HG03039 (cell line): ENCODE data around the gene SH3BP4.

Experiments
- ATAC-seq: cut with Tn5 transposase; IDR thresholded peaks from one replicate; pipeline ENCODE4 v1.9.1; 2021; ENCODE audit warnings: mild to moderate bottlenecking, moderate library complexity; ENCODE audit not compliant: unreplicated experiment

The SH3BP4 gene

DNA sequence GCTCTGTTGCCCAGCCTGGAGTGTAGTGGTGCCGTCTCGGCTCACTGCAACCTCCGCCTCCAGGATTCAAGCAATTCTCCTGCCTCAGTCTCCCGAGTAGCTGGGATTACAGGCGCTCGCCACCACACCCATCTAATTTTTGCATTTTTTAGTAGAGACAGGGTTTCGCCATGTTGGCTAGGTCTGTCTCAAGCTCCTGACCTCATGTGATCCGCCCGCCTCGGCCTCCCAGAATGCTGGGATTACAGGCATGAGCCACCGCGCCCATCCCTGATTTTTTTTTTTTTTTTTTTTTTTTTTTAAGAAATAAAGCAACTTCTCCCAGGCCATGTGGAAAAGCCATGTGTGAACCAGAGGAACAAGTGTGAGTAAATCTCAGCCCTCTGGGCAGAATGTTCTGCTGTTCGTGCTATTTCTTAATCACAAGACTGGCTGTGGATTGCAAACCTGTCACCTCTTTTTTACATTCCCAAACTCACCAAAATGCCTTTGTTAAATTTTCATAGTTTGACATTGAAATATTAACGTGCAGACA, 6.4 kb upstream of the SH3BP4 start:
- no peak for ATAC-seq

DNA sequence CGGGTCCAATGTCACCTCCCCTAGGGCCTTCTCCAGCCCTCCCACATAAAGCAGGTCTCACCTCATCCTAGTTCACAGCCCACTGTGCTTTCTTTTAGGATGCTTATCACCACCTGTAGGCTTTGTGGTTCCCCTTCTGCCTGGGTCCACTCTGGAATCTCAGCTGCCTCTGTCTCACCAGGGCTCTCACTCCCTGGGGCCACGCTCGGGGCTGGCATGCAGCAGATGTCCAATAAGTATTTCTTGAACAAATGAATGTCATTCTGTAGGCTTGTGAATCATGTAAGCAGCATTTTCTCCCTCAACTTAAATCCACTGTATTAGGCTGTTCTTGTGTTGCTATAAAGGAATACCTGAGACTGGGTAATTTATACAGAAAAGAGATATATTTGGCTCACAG, 4.3 kb upstream of the SH3BP4 start:
- ATAC-seq = no peak

DNA sequence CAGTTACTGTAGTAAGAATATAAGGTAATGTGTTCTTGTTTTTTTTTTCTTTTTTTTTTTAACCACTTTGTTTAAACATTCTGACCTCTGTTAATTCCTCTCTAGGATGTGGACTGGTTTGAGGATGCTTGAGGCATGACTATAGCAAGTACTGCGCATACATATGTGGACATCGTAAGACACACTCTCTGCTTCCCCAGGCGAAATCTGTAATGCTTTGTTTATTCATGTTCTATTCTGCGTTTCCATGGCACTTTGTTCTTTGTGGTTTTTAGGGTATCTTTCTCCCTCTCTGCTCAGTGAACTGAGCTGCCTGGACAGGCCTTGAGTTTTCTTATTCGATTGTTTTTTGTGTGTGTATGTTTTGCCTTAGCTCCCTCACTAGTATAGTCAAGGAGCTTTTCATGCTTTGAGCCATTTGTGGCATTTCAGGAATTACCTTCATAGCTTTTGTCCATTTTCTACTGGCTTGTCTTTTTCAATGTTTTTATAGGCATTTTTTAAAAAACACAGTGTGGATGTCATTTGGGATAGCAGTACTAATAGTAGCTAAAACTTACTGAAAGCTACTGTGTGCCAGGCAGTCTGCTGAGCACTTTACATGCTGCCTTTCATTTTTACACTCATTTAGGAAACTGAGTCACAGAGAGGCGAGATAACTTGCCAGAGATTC, 1.9 kb upstream of the SH3BP4 start:
- ATAC-seq = no peak

DNA sequence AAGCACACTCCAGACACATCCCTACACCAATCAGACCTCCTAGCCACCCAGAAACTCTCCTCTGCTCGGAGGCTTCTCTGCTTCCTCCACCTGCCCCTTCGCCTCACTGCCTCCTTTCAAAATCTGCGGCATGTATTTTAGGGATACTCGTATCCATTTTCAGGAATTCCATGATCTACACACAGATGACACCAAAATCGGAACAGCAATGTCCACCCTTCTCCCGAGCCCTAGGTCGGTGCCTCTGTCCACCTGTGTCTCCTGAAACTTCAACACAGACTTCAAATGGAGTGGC, 1.4 kb upstream of the SH3BP4 start:
- ATAC-seq = no peak

DNA sequence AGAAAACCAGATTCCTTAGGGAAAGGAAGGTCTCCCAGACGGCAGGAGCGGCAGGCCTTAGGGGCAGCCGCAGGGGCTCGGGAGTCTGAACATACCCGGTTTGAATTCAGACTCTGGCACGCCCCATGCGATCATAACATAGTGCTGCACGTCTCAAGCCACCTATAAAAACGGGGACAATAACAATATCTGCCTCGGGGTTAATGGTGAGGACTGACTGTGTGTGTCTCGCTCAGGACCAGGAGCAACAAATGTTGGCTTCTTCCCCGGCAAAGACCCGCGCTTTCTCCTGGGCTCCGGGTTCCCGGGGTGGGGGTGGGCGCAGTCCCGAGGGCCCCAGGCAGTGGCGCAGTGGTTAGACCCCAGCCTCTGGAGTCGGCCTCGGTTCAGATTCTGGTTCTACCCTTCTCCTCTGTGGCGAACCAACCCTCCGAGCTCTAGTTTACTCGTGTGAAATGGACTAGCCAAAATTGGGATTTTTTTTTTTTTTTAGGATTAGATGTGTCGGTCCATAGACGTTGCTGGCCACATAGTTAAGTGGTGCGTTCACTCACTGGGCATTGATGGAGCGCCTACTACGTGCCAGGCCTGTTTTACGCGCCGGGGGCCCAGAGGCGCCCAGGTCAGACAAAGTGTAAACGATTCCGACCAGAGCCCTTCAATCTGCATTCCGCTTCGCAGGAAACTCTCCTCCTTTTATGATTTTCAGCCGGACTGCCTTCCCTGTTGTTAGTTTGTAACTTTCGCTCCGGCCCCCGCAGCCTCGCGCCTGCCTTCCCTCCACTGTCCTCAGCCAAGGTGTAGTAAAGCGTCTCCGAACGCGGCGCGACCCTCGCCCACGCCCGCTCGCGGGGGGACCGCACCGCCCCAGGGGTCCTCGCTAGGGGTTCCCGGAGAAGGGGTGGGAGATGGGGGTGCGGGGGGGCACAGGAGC, 820 bp upstream of the SH3BP4 start:
- no peak for ATAC-seq

DNA sequence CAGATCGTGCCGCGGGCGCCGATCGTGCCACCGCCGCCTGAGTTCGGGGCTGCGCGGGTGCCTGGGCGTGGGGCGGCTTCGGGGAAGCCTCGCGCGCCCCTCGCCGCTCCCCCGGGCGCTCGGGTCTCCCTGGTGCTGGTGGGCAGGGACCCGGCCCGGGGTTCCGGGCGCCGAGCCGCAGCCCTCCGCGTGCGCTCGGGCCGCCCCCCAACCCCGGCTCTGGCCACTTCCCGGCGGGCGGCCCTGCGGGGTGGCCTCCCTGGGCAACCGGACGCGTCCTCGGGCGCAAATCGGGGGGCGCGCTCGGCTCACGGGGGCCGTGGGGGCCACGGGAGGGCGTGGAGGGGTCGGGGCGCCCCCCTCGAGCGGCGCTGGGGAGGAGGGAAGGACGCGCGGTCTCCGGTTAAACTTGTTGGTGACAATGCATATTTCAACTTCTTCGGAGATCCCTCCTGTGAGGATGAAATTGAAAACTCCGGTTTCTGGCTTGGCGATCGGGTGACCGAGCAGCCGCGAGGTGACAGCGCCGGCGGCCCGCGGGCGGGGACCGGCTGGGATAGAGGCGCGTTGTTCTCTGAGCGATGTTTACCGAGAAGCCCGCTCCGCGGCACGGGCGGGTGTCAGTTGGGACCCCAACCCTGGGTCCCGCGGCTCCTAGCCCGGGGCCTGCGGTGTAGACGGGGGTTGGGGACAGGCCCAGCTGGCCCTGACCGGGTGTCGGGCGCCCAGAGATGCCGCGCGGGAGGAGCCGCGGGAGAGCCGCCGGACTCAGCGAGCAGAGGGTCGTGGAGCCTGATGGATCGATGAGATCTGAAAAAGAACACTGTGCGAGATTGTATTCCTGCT, 676 bp downstream of the SH3BP4 start:
- no peak for ATAC-seq

DNA sequence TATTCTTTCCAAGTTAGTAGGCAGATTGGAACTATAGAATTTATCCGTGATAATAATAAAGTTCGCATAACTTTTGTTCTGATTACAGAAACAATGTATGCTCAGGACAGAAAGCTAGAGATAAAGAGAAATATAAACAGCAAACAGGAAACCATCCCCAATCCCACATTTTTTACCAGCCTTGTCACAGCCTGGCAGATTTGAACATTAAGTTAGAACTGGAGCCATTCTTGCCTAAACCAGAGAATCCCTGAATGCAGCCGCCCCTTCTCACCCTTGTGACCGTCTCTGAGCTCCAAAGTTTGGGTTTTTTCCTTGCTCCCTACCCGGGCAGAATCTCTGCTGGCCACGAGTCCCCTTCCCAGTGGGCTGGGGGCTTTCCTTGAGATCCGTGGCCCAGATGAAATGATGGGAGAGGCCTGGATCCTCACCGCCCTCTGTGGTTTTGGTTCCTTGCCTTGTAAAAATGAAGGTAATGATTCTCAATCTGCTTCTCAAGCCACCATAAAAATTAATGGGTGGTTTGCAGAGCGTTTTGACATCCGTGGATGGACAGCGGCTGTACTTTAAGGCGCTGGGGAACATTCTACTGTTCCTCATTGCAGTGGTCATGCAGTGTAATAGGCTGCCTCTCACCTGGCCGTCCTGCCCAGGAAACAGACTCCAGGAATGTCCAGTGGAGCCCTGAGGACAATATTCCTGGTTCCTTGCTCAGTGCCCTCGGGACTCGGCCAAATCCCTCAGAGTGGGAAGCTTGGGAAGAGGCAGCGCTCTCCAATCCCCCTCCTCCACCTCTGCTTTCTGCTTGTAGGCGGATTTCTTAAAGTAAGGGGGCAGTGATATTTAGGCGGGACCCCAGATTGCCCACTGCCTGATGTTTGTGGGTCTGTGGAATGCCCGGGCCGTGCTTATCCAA, 1.6 kb downstream of the SH3BP4 start:
- no peak for ATAC-seq

DNA sequence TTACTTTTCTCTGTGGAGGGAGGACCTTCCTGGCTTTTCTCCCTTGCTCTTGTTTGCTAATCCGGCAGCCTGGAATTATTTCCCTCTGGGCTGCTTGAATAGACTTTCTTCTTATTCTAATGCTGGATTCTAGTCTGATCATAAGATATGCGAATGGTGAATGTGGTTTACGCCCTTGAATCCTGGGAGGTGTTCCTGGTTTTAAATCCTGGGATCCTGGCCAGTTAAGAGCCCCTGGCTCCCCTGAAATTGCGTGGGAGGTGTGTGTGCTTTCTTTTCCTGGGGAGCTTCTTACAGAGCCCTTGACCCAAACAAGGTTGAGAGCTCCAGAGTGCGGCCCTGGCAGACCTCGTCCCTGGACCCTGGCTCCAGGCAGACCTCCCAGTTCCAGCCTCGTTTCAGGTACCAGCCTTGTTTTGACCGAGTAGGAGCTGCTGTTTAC, 2.8 kb downstream of the SH3BP4 start:
- ATAC-seq = no peak

DNA sequence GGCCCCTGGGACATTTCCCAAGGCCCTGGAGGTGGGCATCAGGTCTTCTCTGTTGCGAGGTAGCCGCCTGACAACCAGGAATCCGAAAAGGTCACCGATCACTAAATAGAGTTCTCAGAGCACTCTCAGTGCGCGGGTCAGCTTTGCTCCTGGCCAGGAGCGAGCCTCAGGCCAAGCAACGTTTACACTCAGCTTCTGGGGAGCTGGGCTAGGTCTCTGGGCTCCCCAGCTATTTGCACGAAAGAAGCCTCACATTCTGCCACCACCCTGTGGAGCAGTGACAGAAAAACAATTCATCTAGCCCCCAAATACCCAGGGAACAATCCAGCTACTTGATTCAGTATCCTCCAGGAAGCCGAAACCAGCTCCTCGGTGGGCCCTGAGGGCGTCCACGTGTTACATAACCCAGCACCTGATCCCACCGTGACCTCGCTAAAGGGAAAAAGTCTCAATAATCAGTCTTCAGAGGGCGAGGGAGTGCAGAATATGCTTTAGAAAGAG, 3.3 kb downstream of the SH3BP4 start:
- no peak for ATAC-seq

DNA sequence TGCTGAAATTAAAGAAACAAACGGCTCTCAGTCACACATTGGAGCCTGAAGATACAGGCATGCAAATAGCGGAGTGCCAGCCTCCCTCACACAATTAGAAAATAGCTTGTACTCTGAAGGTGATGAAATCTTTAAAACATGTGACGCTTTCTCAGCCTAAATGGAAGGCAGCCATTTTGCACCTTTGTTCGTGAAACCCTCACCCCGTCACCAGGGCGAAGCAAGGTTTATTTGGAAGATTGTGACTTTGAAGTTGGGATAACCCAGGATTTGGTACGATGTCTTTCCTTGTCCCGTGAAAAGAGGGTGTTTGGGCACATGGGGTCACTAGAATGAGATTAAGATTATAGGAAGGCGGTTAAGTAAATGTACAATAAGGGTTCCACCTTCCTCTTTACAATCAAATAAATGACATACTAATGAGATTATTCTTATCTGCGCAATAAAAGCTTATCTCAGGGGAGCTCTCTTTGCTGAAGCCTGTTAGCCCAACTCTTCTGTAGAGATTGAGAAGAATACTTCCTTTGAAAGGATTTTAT, 4.2 kb downstream of the SH3BP4 start:
- no peak for ATAC-seq

DNA sequence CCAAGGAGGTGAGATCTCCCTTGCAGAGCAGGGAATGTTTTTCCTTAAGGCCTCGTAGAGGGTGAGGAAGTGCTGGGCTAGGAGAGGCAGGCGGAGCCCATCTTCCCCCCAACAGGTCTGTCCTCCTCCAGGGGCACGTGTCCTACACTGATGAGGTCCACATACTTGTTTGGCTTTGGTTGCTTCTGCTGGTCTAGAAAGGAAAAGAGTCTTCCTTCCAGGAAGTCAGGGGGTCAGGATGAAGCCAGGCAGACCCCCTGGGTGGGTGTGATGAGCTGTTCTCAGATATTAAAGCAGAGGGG, 6.0 kb downstream of the SH3BP4 start:
- no peak for ATAC-seq

DNA sequence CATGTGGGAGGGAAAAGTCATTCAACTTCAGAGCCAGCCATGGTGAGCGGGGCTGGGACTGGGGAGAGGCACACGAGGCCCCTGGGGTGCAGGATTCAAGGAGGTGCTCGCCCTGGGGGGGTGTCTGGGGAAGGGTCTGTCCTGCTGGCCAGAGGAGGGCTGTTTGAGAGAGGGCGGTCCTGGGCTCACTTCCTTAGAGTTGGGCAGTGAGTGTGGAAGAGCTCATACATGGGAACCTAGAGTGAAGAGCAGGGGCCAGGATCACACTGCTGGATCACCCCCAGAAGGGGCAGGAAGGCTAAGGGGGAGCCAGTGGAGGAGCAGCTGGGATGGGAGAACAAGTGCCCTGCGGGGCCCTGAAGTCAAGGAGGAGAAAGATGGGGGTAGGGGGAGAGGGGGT, 6.5 kb downstream of the SH3BP4 start:
- no peak for ATAC-seq

DNA sequence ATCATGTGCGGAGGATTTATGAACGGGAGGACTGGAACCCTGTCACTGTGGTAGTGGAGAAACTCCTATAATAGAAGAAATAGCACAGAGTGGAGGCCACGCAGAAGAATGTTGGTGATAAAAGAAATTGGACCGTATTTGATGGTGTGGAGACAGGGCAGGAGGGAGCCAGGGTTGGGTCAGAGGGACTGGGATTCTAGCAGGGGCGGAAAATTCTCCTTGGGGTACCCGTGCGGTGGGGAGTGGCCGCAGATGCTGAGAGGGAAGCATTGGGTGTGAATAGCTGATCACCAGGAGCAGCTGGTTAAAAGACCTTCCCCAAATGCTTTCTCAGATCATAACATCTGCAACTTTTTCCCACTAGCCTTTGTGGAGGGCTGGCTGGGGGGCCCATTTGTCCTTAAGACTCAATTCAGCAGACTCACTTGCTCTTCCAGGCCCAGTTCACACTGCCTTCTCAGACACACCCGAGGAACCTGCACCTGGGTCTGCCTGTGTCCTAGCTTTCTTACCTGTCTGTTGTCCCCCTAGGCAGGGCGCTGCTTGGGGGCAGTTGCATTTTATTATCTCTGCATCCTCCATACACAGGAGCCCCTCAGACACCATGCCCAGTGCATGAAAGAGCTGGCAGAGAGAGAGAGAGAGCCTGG, 7.1 kb downstream of the SH3BP4 start:
- ATAC-seq = no peak

DNA sequence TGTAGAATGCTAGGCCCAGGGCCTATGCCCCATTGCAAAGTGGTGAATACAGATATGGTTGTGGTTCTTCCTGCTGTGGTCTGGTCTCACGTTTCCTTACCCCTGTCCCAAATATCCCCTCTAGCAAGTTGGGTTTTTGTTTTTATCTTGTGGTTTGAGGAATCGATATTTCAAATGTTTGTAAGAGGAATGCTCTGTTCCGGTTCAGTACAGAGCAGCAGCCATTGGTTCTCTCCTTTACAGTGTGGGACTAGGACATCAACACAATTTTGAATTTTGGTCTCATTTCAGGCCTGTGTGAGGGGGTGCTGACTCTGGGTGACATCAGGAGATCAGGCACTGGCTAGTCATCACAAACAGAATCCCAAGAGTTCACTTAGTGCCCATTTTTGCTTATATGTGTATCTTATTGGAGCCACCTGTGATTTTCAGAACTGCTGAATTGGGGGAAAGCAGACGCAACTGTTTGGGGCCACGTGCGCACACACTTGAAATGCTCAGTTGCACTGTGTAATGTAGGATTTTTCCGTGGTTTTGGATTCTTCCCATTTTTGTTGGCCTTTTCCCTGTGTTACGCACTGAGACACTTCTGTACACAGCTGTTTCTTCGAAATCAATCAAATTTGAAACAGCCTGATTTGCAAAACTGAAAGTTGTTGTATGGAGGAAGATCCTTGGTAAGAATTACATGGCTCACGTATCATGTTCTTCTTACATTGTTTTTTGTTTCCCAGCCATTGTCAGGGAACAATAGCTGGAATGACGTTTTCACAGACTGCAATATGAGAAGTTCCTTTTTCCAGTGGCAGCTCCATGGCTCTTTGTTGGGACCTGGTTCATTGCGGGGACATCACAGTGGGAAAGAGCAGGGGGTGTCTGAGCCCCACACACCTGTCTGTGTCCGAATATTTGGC, 8.6 kb downstream of the SH3BP4 start:
- no peak for ATAC-seq

DNA sequence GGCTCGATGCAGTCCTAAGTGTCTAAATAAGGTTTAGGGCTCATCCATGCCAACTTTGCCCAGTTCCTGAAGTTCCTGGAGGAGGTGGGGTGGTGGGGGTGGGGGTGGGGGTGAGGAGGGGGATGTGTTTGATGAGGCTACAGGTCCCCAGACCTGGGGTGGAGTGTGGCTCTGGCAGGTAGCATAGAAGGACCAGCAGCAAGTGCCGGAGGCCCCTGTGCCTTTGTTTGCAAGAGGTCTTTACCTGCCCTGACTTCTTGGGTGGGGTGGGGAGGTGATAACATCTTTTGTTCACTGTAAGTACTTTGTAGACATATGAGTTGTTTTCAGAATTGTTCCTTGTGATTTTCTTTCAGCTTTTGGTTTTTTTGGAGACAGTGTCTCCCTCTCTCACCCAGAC, 10.0 kb downstream of the SH3BP4 start:
- ATAC-seq = no peak

DNA sequence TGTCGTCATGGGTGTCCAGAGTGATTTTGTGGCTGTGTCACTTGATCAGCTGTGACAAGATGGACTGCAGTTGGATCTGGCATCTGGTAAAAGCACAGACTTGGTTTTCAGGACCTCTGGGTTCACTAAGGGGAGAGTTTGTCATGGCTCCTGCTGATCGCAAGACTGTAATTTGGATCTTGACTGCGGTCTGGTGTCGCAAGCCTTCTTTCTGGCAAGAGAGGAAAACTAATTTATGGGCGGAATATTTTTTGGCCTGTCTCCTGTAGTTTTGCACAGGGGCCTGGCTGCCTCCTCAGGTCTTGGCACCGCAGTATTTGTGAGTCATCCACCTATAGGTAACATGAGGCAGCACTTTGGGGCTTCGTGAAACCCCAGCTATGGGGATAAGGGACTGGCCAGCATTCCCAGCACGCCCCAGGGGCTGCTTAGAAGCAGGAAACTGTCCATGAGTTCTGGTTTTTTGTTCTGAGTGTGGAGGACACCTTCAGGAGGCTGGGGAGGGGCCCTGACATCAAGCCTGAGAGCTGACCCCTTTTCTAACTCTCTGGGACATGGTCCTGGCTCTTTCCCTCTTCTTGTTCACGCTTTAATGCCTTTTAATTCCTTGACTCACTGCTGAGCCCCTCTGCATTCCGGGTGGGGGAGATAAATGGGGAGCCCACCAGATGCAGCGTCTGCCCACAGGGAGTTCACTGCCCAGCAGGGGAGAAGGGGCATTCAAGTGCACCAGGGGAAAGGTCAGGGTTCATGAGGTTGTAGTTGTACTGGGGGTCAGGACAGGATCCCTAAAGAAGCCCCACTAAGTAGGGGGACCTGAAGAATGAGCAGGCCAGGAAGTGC, 12.2 kb downstream of the SH3BP4 start:
- ATAC-seq = no peak

DNA sequence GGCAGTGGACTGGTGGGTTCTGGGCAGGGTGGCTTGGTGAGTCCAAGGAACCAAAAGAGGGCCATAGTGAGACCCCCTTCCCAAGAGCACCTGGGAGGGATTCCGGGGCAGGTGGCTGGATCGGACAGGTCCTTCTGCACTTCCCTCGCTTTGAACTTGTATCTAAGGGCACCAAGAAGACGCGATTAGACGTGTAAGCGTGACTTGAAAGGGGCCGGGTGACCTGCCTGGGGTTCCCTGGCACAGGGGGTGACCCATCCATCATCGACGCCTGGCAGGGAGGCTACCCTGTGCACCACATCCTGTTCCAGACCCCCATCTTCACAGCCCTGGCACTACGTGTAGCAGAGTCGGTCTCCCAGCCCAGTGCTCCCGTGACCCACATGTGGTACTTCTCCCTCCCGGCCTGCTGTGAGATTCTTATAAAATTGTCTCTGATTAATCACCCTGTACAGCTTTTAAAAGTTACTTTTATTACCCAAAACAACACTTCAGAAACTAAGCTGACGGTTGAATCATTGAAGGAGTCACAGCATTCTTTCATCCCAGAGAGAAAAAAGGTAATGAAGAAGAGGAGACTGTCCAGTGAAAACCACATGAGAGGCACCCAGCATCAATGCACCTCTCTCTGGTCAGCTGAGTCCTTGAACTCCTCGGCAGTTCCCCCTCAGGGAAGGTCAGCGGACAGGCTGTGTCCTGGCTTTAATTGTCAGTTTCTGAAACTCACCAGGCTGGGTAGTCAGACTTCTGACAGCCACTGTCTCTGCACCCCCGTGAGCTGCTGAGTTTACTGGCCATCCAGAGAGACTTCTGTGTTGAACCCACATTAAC, 13.0 kb downstream of the SH3BP4 start:
- ATAC-seq = no peak
